Adipocyte (in vitro differentiated cells): ENCODE results near the gene CCL25.

Experiments used
- DNase-seq: peaks from one replicate; pipeline ENCODE4 v3.0.0-alpha.2; 2015; ENCODE audit warnings: low read depth
- H3K27me3 ChIP-seq: replicated peaks from 2 replicates; pipeline ENCODE4 v1.7.0; 2013; ENCODE audit warnings: mild to moderate bottlenecking, low read length, moderate library complexity; ENCODE audit not compliant: control insufficient read depth, insufficient read depth
- H3K36me3 ChIP-seq: 2 replicates; pipeline ENCODE4 v1.7.0; 2013; ENCODE audit warnings: low read length, mild to moderate bottlenecking, moderate library complexity; ENCODE audit not compliant: control insufficient read depth, insufficient read depth, severe bottlenecking
- H3K4me1 ChIP-seq: 2 replicates; pipeline ENCODE4 v1.7.0; 2013; ENCODE audit warnings: mild to moderate bottlenecking, low read length, moderate library complexity; ENCODE audit not compliant: control insufficient read depth, insufficient read depth
- H3K4me3 ChIP-seq: 2 replicates; pipeline ENCODE4 v1.7.0; 2013; ENCODE audit warnings: mild to moderate bottlenecking, low read length, moderate library complexity
- H3K9ac ChIP-seq: 2 replicates; pipeline ENCODE4 v1.7.0; 2013; ENCODE audit warnings: mild to moderate bottlenecking, low read length, moderate library complexity
- H3K9me3 ChIP-seq: 2 replicates; pipeline ENCODE4 v1.7.0; 2013; ENCODE audit warnings: mild to moderate bottlenecking, low read length, moderate library complexity; ENCODE audit not compliant: control insufficient read depth

Gene CCL25

GRCh38 chr19:8046569-8047165 is 5.9 kb upstream of the CCL25 start:
- Histone ChIP-seq H3K9ac (no peak overlapping the region), H3K4me3 (no peak overlapping the region), H3K36me3 (no peaks in the 10 kb centered on the region), H3K4me1 (peaks cover 6% of the 10 kb centered on the region), H3K27me3 (peaks cover 15% of the 10 kb centered on the region), H3K9me3 (no peaks in the 10 kb centered on the region)
- DNase-seq: no peak

- peak; percentile 51 for DNase-seq
- Histone ChIP-seq H3K9ac (no peak overlapping the region), H3K27me3 (peaks cover 19% of the 10 kb centered on the region), H3K4me1 (peaks cover 6% of the 10 kb centered on the region), H3K4me3 (peak overlapping the region; percentile 58), H3K9me3 (no peaks in the 10 kb centered on the region), H3K36me3 (no peaks in the 10 kb centered on the region)
These were observed 2.1 kb upstream of the CCL25 start for GRCh38 chr19:8050274-8051096.

GRCh38 chr19:8054169-8054568 is 1.6 kb downstream of the CCL25 start:
- H3K9me3 ChIP-seq: no peaks in the 10 kb centered on the region
- DNase-seq: no peak
- no peak overlapping the region for H3K9ac ChIP-seq
- H3K4me1 ChIP-seq: peaks cover 6% of the 10 kb centered on the region
- H3K27me3 ChIP-seq: peaks cover 19% of the 10 kb centered on the region
- no peak overlapping the region for H3K4me3 ChIP-seq
- no peaks in the 10 kb centered on the region for H3K36me3 ChIP-seq

GRCh38 chr19:8056533-8056932 is 4.0 kb downstream of the CCL25 start:
- no peak for DNase-seq
- H3K4me3 ChIP-seq: no peak overlapping the region
- H3K27me3 ChIP-seq: peaks cover 8% of the 10 kb centered on the region
- no peaks in the 10 kb centered on the region for H3K9me3 ChIP-seq
- no peaks in the 10 kb centered on the region for H3K36me3 ChIP-seq
- no peaks in the 10 kb centered on the region for H3K4me1 ChIP-seq
- no peak overlapping the region for H3K9ac ChIP-seq

GRCh38 chr19:8057545-8058270 is 5.1 kb downstream of the CCL25 start:
- H3K4me3 ChIP-seq: no peak overlapping the region
- no peaks in the 10 kb centered on the region for H3K4me1 ChIP-seq
- peaks cover 8% of the 10 kb centered on the region for H3K27me3 ChIP-seq
- DNase-seq: no peak
- H3K9ac ChIP-seq: no peak overlapping the region
- no peaks in the 10 kb centered on the region for H3K9me3 ChIP-seq
- H3K36me3 ChIP-seq: no peaks in the 10 kb centered on the region

- Histone ChIP-seq H3K4me1 (no peaks in the 10 kb centered on the region), H3K9me3 (peaks cover 11% of the 10 kb centered on the region), H3K4me3 (no peak overlapping the region), H3K36me3 (no peaks in the 10 kb centered on the region), H3K27me3 (peaks cover 7% of the 10 kb centered on the region), H3K9ac (no peak overlapping the region)
- no peak for DNase-seq
These were observed 12.6 kb downstream of the CCL25 start for GRCh38 chr19:8064911-8065874.

GRCh38 chr19:8065875-8066261 is 13.3 kb downstream of the CCL25 start:
- DNase-seq: no peak
- Histone ChIP-seq H3K9ac (no peak overlapping the region), H3K4me3 (no peak overlapping the region), H3K27me3 (peaks cover 7% of the 10 kb centered on the region), H3K9me3 (peaks cover 13% of the 10 kb centered on the region), H3K36me3 (no peaks in the 10 kb centered on the region), H3K4me1 (no peaks in the 10 kb centered on the region)

GRCh38 chr19:8069096-8069973 is 16.8 kb downstream of the CCL25 start:
- no peak for DNase-seq
- H3K36me3 ChIP-seq: no peaks in the 10 kb centered on the region
- no peaks in the 10 kb centered on the region for H3K4me1 ChIP-seq

GRCh38 chr19:8071912-8072311 is 19.4 kb downstream of the CCL25 start:
- no peak for DNase-seq
- no peak overlapping the region for H3K4me3 ChIP-seq

More at GRCh38 chr19:8069096-8069973, 16.8 kb downstream of the CCL25 start:
- H3K9ac ChIP-seq: no peak overlapping the region
- H3K9me3 ChIP-seq: peaks cover 15% of the 10 kb centered on the region
- no peak overlapping the region for H3K4me3 ChIP-seq
- H3K27me3 ChIP-seq: no peaks in the 10 kb centered on the region

GRCh38 chr19:8074501-8074900 is 21.9 kb downstream of the CCL25 start:
- H3K9ac ChIP-seq: no peak overlapping the region
- H3K27me3 ChIP-seq: peaks cover 21% of the 10 kb centered on the region
- no peak for DNase-seq
- H3K9me3 ChIP-seq: peaks cover 12% of the 10 kb centered on the region
- H3K4me3 ChIP-seq: no peak overlapping the region
- no peaks in the 10 kb centered on the region for H3K36me3 ChIP-seq
- no peaks in the 10 kb centered on the region for H3K4me1 ChIP-seq

More at GRCh38 chr19:8071912-8072311, 19.4 kb downstream of the CCL25 start:
- H3K4me1 ChIP-seq: no peaks in the 10 kb centered on the region
- H3K27me3 ChIP-seq: peaks cover 8% of the 10 kb centered on the region
- H3K9ac ChIP-seq: no peak overlapping the region
- H3K36me3 ChIP-seq: no peaks in the 10 kb centered on the region
- peaks cover 19% of the 10 kb centered on the region for H3K9me3 ChIP-seq
